ENCODE results near the gene UTP11.
"Not testable (repeated sequence)": the region's sequence is repeated elsewhere in the genome, so short reads cannot be mapped to it uniquely, and the experiment has no call there.

The UTP11 gene

DNA sequence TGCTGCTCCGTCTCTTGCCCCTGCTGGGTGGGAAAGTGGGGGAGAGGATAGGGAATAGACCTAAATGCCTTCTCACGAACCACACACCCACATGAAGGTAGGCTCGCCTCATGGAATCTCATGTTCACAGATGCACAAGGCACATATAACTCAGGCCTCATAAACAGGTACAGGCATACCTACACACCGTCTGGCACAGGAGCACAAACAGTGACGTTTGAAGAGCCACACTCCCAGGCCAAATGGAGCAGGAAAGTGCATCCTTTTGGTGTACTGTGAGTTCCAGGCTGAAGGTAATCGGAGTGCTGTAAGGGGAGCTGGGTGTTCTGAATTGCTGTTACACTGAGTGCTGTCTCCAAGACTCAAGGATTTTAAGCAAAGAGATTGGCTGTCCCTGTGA is 13.1 kb downstream of the UTP11 start:
- DNase-seq (ENCODE audit: low read depth in 1 of 2, low spot score in 1 of 2): no peak
- in situ Hi-C loops (cut with HindIII; ENCODE audit: low pct_unique_long_range_greater_than_20kb, low sequenced_read_pairs): no loop called here
- TF ChIP-seq JUND (IDR thresholded peaks at IDR 0.05; ENCODE audit: low read depth): no peak

DNA sequence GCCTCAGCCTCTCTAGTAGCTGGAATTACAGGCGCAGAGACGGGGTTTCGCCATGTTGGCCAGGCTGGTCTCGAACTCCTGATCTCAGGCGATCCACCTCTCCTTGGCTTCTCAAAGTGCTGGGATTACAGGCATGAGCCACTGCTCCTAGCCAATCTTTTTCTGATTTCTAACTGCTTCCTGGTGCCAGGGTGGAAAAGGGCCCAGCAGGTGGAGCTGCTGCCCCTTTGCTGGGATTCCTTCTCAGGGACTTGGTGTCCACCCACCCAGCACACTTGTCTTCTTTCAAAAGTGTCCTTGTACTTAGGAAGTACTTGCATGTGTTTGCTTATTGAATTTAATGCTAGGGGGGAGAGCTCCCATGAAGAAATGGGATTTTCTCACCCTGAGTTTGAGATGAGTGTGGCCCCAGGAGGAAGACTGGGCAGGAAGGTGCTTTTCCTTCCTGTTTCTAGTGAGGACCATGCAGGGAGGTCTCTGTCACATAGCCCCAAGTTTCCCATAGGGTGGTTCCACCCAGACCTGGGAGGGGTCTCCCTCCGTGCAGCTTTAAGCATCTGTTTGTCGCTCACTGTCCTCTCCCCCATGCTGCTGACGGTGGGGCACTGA is 14.2 kb downstream of the UTP11 start:
- in situ Hi-C loops (cut with HindIII; ENCODE audit: low pct_unique_long_range_greater_than_20kb, low sequenced_read_pairs): no loop called here
- DNase-seq (ENCODE audit: low read depth in 1 of 2, low spot score in 1 of 2): peak; percentile 43 to 49
- TF ChIP-seq JUND (IDR thresholded peaks at IDR 0.05; ENCODE audit: low read depth): no peak

DNA sequence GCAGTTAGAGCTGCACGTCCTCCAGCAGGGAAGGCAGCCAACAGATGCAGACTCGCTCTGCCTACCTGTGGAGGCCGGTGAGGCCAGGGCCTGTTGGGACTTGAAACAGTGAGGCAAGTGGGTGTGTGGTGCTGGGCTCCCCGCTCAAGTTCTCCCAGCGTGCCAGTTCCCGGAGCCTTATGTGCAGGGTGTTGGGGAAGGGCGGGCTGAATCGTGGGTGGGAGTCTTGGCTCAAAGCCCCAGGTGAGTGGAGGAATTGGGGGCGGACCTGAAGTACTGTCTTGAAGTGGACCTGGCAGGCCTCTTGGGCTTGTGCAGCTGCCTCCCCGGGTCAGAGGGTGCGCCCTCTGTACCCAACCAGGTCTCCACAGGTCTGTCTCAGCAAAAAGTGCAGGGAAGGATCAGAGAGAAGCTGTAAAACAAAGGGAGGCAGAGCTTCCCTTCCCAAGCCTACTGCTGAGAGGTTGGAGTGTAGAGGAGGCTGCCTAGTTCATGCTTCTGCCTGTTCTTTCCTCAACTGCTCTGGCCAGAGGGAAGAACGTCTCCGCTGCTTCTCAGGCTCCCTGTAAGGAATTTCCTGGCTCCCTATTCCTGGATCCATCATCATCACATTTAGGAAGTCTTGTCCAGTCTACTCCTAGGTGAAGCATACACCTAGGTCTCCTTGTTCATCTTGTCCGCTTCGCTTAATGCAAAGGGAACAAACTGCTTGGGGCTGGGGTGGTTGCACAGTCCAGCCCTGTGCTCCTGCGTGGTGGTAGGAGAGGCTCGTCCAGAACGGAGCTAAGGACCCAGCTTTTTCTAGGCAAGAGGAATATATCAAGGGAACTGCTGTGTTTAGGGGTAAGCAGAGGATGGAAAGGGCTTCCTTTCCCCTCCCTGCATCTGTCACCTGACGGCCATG is 14.9 kb downstream of the UTP11 start:
- no peak for TF ChIP-seq JUND (IDR thresholded peaks at IDR 0.05; ENCODE audit: low read depth)
- no peak for DNase-seq (ENCODE audit: low read depth in 1 of 2, low spot score in 1 of 2)
- in situ Hi-C loops (cut with HindIII; ENCODE audit: low pct_unique_long_range_greater_than_20kb, low sequenced_read_pairs): no loop called here

DNA sequence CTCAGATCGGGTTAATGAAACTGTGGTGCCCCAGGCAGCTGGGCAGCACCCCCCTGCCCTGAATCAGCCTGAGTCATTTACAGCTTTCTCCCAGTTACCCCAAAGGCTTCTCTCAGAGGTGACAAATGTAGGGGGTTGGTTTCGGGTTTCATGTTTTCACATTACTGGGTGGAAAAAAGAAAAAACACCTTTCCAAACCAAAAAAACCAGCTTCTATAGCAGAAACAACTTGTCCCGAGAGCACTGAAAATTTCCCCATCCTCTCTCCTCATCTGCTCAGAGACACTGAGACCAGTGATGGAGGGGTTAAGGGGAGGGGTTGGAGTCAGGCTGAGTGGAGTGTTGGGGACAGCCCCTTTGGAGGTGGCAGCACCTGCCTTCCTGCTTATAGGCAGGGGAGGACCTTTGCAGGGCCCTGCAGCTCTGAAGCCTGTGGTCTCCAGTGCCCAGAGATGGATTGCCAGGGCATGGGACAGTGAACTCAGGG is 15.6 kb downstream of the UTP11 start:
- DNase-seq (ENCODE audit: low read depth in 1 of 2, low spot score in 1 of 2): no peak
- TF ChIP-seq JUND (IDR thresholded peaks at IDR 0.05; ENCODE audit: low read depth): no peak
- in situ Hi-C loops (cut with HindIII; ENCODE audit: low pct_unique_long_range_greater_than_20kb, low sequenced_read_pairs): no loop called here

DNA sequence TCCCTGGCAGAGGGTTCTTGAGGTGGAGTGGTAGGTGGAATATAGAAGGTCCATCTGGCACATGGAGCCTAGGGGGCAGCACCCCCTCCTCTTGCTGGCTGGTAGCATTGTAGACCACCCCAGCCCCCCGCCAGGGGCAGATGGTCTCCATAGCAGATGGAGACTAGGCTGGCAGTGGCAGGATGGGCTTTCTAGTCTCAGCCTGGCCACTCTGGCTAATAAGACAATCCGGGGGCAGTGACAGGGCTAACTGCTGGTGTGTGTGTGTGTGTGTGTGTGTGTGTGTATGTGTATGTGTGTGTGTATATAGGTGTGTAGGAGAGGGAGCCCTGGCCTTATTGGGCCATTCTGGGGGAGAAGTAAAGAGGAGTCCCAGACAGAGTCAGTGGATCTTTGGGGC is 16.1 kb downstream of the UTP11 start:
- TF ChIP-seq JUND (IDR thresholded peaks at IDR 0.05; ENCODE audit: low read depth): no peak

DNA sequence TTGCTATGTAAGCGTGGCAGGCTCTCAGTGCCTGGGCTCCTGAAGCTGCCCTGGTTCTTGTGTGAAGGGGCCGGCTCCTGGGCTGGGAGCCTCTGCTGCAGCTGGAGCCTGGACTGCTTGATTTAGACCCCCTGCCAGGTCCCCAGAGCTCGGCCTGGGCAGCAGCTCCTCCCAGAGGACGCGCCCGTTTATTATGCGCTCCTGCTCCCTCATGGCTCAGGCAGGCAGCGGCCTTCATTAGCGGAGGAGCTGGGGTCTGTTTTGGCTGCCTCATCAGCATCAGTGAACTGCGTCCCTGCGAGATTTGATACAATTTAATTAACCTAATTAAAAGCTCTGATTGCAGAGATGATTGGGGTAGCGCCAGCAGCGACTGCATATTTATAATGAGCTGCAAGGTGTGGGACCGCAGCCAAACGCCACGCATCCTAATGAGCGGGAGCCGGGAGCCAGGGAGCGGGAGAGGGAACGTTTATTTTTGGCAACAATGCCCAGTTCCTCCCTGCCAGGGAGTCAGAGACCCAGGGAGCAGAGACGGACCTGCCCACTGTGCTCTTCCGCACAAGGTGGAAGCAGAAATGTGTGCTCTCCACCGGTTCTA is 16.6 kb downstream of the UTP11 start:
- no peak for TF ChIP-seq JUND (IDR thresholded peaks at IDR 0.05; ENCODE audit: low read depth)
- in situ Hi-C loops (cut with HindIII; ENCODE audit: low pct_unique_long_range_greater_than_20kb, low sequenced_read_pairs): no loop called here
- no peak for DNase-seq (ENCODE audit: low read depth in 1 of 2, low spot score in 1 of 2)

More for the DNA sequence above, 16.1 kb downstream of the UTP11 start:
- in situ Hi-C loops (cut with HindIII; ENCODE audit: low pct_unique_long_range_greater_than_20kb, low sequenced_read_pairs): no loop called here
- no peak for DNase-seq (ENCODE audit: low read depth in 1 of 2, low spot score in 1 of 2)

DNA sequence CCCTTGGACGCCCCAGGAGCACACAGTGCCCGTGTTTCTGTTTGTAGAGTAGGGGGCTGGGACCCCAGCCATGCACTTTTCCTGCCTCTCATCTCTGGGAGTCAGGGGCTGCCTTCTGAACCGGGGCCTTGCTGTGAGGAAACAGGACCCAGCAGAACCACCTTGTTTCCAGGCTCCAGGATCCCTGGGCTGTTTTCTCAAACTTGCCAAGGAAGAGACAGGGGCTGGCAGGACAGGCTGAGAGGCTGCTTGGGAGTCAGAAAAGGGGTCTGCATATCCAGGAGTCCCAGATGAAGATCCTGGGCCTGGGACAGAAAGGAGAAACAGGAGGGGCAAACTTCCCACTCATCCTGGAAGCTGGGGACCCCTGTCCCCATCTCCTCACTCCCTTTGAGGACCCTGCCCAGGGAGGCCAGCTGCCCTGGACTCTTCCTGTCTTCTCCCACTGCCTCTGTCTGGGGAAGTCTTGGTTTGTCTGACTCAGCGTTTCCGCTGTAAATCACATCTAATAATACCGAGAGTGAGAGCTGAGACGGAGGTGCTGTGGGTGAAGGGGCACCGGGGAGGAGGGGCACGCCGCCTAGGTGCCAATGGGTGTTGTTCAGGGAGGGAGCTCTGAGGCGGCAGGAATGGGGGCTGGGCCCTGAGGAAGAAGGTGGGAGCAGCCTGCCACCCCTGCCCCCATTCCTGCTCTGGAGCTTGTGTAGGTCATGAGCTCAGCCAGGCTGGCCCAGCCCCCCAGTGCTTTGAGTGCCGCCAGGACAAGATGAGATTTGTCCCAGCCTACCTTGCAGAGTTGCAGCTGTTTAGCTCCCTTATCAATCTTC is 17.4 kb downstream of the UTP11 start:
- in situ Hi-C loops (cut with HindIII; ENCODE audit: low pct_unique_long_range_greater_than_20kb, low sequenced_read_pairs): no loop called here
- no peak for DNase-seq (ENCODE audit: low read depth in 1 of 2, low spot score in 1 of 2)
- TF ChIP-seq JUND (IDR thresholded peaks at IDR 0.05; ENCODE audit: low read depth): no peak

DNA sequence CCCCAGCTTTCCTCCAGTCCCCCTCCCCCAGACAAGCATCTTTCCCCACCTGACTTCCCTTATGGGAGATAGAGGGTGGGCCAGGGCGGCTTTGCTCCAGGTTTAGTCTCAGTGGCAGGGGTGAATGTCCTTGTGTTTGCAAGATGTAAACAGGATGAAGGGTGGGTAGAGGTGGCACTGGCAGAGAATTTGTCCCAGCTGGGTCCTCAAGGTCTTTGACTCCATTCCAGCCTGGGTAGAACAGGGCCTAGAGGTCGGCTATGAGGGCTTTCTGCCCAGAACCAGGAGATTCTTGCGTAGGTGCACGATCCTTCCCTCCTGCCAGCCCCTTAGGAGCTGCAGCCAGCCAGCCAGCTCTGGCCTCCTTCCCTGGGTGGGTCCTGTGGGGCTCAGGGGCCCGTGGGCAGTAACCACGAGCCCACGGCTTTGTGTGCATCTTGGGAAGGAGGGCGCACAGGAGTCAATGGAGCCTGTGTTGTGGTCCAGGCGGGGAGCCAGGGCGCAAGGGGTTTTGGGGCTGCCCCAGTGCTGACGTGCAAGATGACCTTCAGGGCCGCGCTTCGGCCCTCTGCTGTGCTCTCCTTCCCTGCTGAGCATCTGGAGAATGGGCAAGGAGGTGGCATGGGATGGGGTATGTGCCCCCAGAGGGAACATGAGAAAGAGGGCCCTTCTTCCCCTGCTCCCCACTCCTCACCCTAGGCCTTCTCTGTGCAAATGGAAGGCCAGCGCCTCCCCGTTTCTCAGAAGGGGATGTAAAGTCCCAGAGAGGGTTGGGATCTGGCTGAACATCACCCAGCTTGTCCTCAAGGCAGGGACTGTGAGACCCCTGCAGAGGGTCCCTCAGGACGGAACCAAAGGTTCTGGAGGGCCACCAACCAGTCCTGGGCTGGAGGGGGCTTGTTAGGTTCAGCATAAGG is 18.3 kb downstream of the UTP11 start:
- in situ Hi-C loops (cut with HindIII; ENCODE audit: low pct_unique_long_range_greater_than_20kb, low sequenced_read_pairs): no loop called here
- no peak for TF ChIP-seq JUND (IDR thresholded peaks at IDR 0.05; ENCODE audit: low read depth)
- no peak for DNase-seq (ENCODE audit: low read depth in 1 of 2, low spot score in 1 of 2)

DNA sequence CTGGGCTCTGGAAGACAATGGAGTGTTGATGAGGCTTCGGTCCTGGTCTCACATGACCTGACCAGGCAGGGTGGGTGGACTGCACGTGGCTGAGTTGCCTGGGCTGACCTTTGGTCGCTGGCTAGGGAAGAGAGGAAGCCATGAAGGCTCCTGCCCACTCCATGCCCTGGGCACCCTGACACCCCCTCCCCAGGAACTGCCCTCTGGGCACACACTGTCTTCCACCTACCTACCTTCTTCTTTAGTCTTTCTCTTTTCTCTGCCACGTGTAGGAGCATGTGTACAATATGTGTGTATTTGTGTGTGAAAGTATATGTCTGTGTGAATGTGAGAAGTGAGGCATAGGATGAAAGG is 19.0 kb downstream of the UTP11 start:
- no peak for DNase-seq (ENCODE audit: low read depth in 1 of 2, low spot score in 1 of 2)
- no peak for TF ChIP-seq JUND (IDR thresholded peaks at IDR 0.05; ENCODE audit: low read depth)
- in situ Hi-C loops (cut with HindIII; ENCODE audit: low pct_unique_long_range_greater_than_20kb, low sequenced_read_pairs): no loop called here

DNA sequence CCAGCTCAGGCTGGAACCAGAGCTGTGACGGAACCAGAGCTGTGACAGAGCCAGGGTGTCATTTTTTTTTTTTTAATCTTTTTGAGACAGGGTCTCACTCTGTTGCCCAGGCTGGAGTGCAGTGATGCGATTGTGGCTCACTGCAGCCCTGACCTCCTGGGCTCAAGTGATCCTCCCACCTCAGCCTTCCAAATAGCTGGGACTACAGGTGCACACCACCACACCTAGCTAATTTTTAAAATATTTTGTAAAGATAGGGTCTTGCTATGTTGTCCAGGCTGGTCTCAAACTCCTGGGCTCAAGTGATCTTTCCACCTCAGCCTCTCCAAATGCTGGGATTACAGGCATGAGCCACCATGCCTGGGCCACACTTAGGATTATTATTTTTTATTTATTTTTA is 20.5 kb downstream of the UTP11 start:
- DNase-seq (ENCODE audit: low read depth in 1 of 2, low spot score in 1 of 2); in situ Hi-C loops (cut with HindIII; ENCODE audit: low pct_unique_long_range_greater_than_20kb, low sequenced_read_pairs): not testable (repeated sequence)

DNA sequence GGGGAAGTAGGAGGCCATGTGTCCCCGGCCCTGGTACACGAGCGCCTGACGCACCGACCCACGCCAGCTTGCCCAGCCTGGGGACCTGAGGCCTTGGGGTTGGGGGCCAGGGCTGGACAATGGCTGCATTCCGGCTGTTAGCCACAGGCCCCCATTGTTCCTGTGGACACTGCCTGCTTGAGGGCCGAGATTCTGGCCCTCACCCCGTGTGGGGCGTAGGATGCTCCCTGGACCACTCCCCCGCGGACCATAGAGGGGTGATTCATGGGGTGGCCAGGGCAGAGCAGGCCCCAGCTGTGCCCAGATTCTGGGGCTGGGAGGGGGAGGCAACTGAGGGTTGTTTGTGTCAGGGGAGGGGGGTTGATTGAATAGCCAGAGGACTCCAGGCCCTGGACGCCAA is 22.3 kb downstream of the UTP11 start:
- no peak for DNase-seq (ENCODE audit: low read depth in 1 of 2, low spot score in 1 of 2)
- in situ Hi-C loops (cut with HindIII; ENCODE audit: low pct_unique_long_range_greater_than_20kb, low sequenced_read_pairs): no loop called here

More for the DNA sequence above, 22.3 kb downstream of the UTP11 start:
- no peak for TF ChIP-seq JUND (IDR thresholded peaks at IDR 0.05; ENCODE audit: low read depth)

All from T47D (cell line).